Liver (tissue), 9 donors: ENCODE results near the gene ACTR2. TPM values are rescaled to one million over a fixed set of nuclear protein-coding genes. Genes with fewer than 3 reads are reported as not detected.

ENCODE experiments used
- DNase-seq: peaks from one replicate; pipeline ENCODE4 v3.0.0-alpha.2; 2017; ENCODE audit warnings: low spot score
- H3K27ac ChIP-seq, 2 donors: one replicate each; pipeline ENCODE4 v1.7.0; 2013; ENCODE audit warnings: inconsistent platforms in 2 of 2, low read length in 2 of 2, control low read depth in 1 of 2, low read depth in 1 of 2, mild to moderate bottlenecking in 1 of 2
- H3K27me3 ChIP-seq, 4 donors: one replicate each; pipeline versions ENCODE4 v1.6.1 to v1.7.0; 2013; ENCODE audit warnings: low read length in 3 of 4, inconsistent platforms in 1 of 4, mild to moderate bottlenecking in 1 of 4, moderate library complexity in 1 of 4; ENCODE audit not compliant: control insufficient read depth in 4 of 4, insufficient read depth in 4 of 4
- H3K36me3 ChIP-seq, 4 donors: one replicate each; pipeline versions ENCODE4 v1.6.1 to v1.7.0; 2013; ENCODE audit warnings: low read length in 3 of 4, mild to moderate bottlenecking in 3 of 4, low read depth in 1 of 4, moderate library complexity in 1 of 4; ENCODE audit not compliant: control insufficient read depth in 4 of 4, insufficient read depth in 3 of 4
- H3K4me1 ChIP-seq, 4 donors: one replicate each; pipeline versions ENCODE4 v1.6.1 to v1.7.0; 2013; ENCODE audit warnings: low read length in 3 of 4, mild to moderate bottlenecking in 3 of 4, moderate library complexity in 1 of 4; ENCODE audit not compliant: control insufficient read depth in 4 of 4, insufficient read depth in 4 of 4
- H3K4me3 ChIP-seq, 3 donors: one replicate each; pipeline versions ENCODE4 v1.6.1 to v1.7.0; 2013; ENCODE audit warnings: low read length in 3 of 3, control low read depth in 1 of 3, low read depth in 1 of 3, mild to moderate bottlenecking in 1 of 3
- H3K9ac ChIP-seq, 2 donors: one replicate each; pipeline ENCODE4 v1.7.0; 2013; ENCODE audit warnings: low read length in 2 of 2, mild to moderate bottlenecking in 2 of 2, moderate library complexity in 2 of 2, control low read depth in 1 of 2, low read depth in 1 of 2
- H3K9me3 ChIP-seq, 4 donors: one replicate each; pipeline versions ENCODE4 v1.6.1 to v1.7.0; 2013; ENCODE audit warnings: low read length in 3 of 4; ENCODE audit not compliant: control insufficient read depth in 4 of 4
- CTCF ChIP-seq: fragments of 150-350 bp; IDR thresholded peaks from 2 replicates; pipeline ENCODE4 v1.5.1; 2017; ENCODE audit warnings: improper control_type of control experiment, low read depth, low read length; ENCODE audit not compliant: missing input control
- EGR1 ChIP-seq, 2 donors: IDR thresholded peaks; 2 replicates each; pipeline ENCODE4 v1.6.1; 2016 to 2018; ENCODE audit warnings: antibody characterized with exemption in 2 of 2, low read depth in 2 of 2
- FOXA1 ChIP-seq: IDR thresholded peaks from 2 replicates; pipeline ENCODE4 v1.6.1; 2016; ENCODE audit warnings: antibody characterized with exemption
- FOXA2 ChIP-seq: IDR thresholded peaks from 2 replicates; pipeline ENCODE4 v1.6.1; 2016; ENCODE audit warnings: antibody characterized with exemption
- GABPA ChIP-seq, 2 donors: IDR thresholded peaks in 1 of 2; conservative IDR thresholded peaks in 1 of 2; 2 replicates each; pipeline ENCODE4 v1.6.1; 2016; ENCODE audit warnings: antibody characterized with exemption in 2 of 2, mild to moderate bottlenecking in 1 of 2, moderate library complexity in 1 of 2
- HNF4A ChIP-seq, 2 donors: conservative IDR thresholded peaks; 2 replicates each; pipeline ENCODE4 v1.6.1; 2016; ENCODE audit warnings: antibody characterized with exemption in 2 of 2, mild to moderate bottlenecking in 2 of 2
- HNF4G ChIP-seq: IDR thresholded peaks from 2 replicates; pipeline ENCODE4 v1.6.1; 2016; ENCODE audit warnings: antibody characterized with exemption
- JUND ChIP-seq, 2 donors: IDR thresholded peaks; 2 replicates each; pipeline ENCODE4 v1.6.1; 2016; ENCODE audit warnings: antibody characterized with exemption in 2 of 2
- MAX ChIP-seq: IDR thresholded peaks from 2 replicates; pipeline ENCODE4 v1.6.1; 2016; ENCODE audit warnings: antibody characterized with exemption
- NR2F2 ChIP-seq: IDR thresholded peaks from 2 replicates; pipeline ENCODE4 v1.6.1; 2016; ENCODE audit warnings: antibody characterized with exemption
- RAD21 ChIP-seq, 2 donors: IDR thresholded peaks; 2 replicates each; pipeline ENCODE4 v1.6.1; 2016; ENCODE audit warnings: antibody characterized with exemption in 2 of 2, mild to moderate bottlenecking in 2 of 2
- REST ChIP-seq: IDR thresholded peaks from 2 replicates; pipeline ENCODE4 v1.6.1; 2016; ENCODE audit warnings: antibody characterized with exemption, mild to moderate bottlenecking
- RXRA ChIP-seq, 2 donors: IDR thresholded peaks; 2 replicates each; pipeline ENCODE4 v1.6.1; 2017 to 2018; ENCODE audit warnings: antibody characterized with exemption in 2 of 2, mild to moderate bottlenecking in 1 of 2
- SP1 ChIP-seq: IDR thresholded peaks from 2 replicates; pipeline ENCODE4 v1.6.1; 2018; ENCODE audit warnings: antibody characterized with exemption, mild to moderate bottlenecking
- TAF1 ChIP-seq: conservative IDR thresholded peaks from 2 replicates; pipeline ENCODE4 v1.6.1; 2016; ENCODE audit warnings: antibody characterized with exemption, mild to moderate bottlenecking
- YY1 ChIP-seq: IDR thresholded peaks from 2 replicates; pipeline ENCODE4 v1.6.1; 2016; ENCODE audit warnings: antibody characterized with exemption, mild to moderate bottlenecking
- WGBS: extraction: QIAGEN DNeasy Blood & Tissue Kit; methylation state at CpG from one replicate; pipeline ENCODE4 v1.1.7; 2013; 5-methylcytosine and 5-hydroxymethylcytosine counted together
- polyA plus RNA-seq, 2 donors: library from polyadenylated mRNA; stranded (reverse) in 1 of 2; unstranded in 1 of 2; fragments of 200-250 nt in 1 of 2; fragments of >200 nt in 1 of 2; fragmentation: Nextera tagmentation in 1 of 2; extraction: Ambion mirVana in 1 of 2; gene quantifications; one replicate each; pipeline versions ENCODE4 v1.2.1 to v1.2.3, GENCODE V29; 2013 to 2015
- total RNA-seq, 2 donors: library from RNA; depleted of rRNA; stranded (reverse); fragments of >200 nt; gene quantifications; one replicate each; pipeline ENCODE4 v1.2.3, GENCODE V29; 2014
- TF ChIP-seq, protein P1 (sequence below): IDR thresholded peaks from 2 replicates; pipeline ENCODE4 v1.6.1; 2016; ENCODE audit warnings: antibody characterized with exemption
- donor health status: healthy.
- donor health status: healthy.
- donor health status: healthy.
- donor health status: healthy.
- donor health status: healthy.

The ACTR2 gene
- total and polyA plus RNA-seq, 4 donors: 21.6 to 72.0 (median 45.9) TPM

GRCh38 chr2:65293376-65293775 lies 65.7 kb downstream of the ACTR2 start:
- WGBS: 96% methylated on average over 5 of the region's 5 CpGs
- TF ChIP-seq FOXA1 (no peak), RXRA (IDR thresholded peaks at IDR 0.05) (no peak), JUND (IDR thresholded peaks at IDR 0.05) (no peak), SP1 (no peak), FOXA2 (no peak), RAD21 (IDR thresholded peaks at IDR 0.05) (no peak), GABPA (IDR thresholded peaks at IDR 0.05 in 1 of 2, conservative IDR thresholded peaks at IDR 0.05 in 1 of 2) (no peak), REST (no peak), NR2F2 (no peak), MAX (no peak), EGR1 (IDR thresholded peaks at IDR 0.05; ENCODE audit: low read depth in 2 of 2) (no peak), CTCF (no peak), HNF4A (conservative IDR thresholded peaks at IDR 0.05) (no peak), HNF4G (no peak), YY1 (no peak), TAF1 (no peak)
- TF ChIP-seq, protein P1, sequence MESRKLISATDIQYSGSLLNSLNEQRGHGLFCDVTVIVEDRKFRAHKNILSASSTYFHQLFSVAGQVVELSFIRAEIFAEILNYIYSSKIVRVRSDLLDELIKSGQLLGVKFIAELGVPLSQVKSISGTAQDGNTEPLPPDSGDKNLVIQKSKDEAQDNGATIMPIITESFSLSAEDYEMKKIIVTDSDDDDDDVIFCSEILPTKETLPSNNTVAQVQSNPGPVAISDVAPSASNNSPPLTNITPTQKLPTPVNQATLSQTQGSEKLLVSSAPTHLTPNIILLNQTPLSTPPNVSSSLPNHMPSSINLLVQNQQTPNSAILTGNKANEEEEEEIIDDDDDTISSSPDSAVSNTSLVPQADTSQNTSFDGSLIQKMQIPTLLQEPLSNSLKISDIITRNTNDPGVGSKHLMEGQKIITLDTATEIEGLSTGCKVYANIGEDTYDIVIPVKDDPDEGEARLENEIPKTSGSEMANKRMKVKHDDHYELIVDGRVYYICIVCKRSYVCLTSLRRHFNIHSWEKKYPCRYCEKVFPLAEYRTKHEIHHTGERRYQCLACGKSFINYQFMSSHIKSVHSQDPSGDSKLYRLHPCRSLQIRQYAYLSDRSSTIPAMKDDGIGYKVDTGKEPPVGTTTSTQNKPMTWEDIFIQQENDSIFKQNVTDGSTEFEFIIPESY: no peak
- H3K27me3 ChIP-seq: no peaks in the 10 kb centered on the region

GRCh38 chr2:65294136-65294535 lies 66.5 kb downstream of the ACTR2 start:
- Histone ChIP-seq H3K9me3 (no peaks in the 10 kb centered on the region), H3K27me3 (no peaks in the 10 kb centered on the region), H3K9ac (no peak overlapping the region), H3K4me1 (no peaks in the 10 kb centered on the region), H3K36me3 (no peaks in the 10 kb centered on the region), H3K27ac (no peak overlapping the region), H3K4me3 (no peak overlapping the region)
- 74% methylated on average over 6 of the region's 6 CpGs for WGBS
- no peak for DNase-seq
- TF ChIP-seq HNF4G (no peak), NR2F2 (no peak), HNF4A (conservative IDR thresholded peaks at IDR 0.05) (no peak), JUND (IDR thresholded peaks at IDR 0.05) (no peak), YY1 (no peak), REST (no peak)
- TF ChIP-seq, protein P1: no peak

More at GRCh38 chr2:65293376-65293775, 65.7 kb downstream of the ACTR2 start:
- H3K9me3 ChIP-seq: no peaks in the 10 kb centered on the region
- no peaks in the 10 kb centered on the region for H3K36me3 ChIP-seq
- no peaks in the 10 kb centered on the region for H3K4me1 ChIP-seq
- no peak overlapping the region for H3K27ac ChIP-seq
- no peak overlapping the region for H3K4me3 ChIP-seq
- DNase-seq: no peak
- H3K9ac ChIP-seq: no peak overlapping the region
